NCI-H82 treated with DMSO at 0.1 percent for 48 hours (cell line): ENCODE results near the gene RASSF4.

ENCODE experiments used
- DNase-seq: peaks from one replicate; lab custom pipeline; 2025; ENCODE audit not compliant: unreplicated experiment; lab: John Stamatoyannopoulos, UW

The RASSF4 gene

GRCh38 chr10:44927352-44927751 lies 32.2 kb upstream of the RASSF4 start:
- DNase-seq, result no peak

- no peak for DNase-seq
Measured at GRCh38 chr10:44928462-44928861, 31.1 kb upstream of the RASSF4 start.

- DNase-seq, result no peak
Measured at GRCh38 chr10:44929356-44930255, 30.0 kb upstream of the RASSF4 start.

GRCh38 chr10:44930904-44931620 lies 28.5 kb upstream of the RASSF4 start:
- DNase-seq, result no peak

GRCh38 chr10:44931621-44932516 lies 27.7 kb upstream of the RASSF4 start:
- DNase-seq, result no peak

- DNase-seq, result peak; percentile 4
Measured at GRCh38 chr10:44932517-44933450, 26.8 kb upstream of the RASSF4 start.

- no peak for DNase-seq
Measured at GRCh38 chr10:44933451-44934321, 25.9 kb upstream of the RASSF4 start.

- no peak for DNase-seq
Measured at GRCh38 chr10:44934416-44935200, 25.0 kb upstream of the RASSF4 start.

- DNase-seq, result no peak
Measured at GRCh38 chr10:44935201-44935965, 24.2 kb upstream of the RASSF4 start.

GRCh38 chr10:44935966-44936295 lies 23.7 kb upstream of the RASSF4 start:
- DNase-seq, result no peak

- DNase-seq, result no peak
Measured at GRCh38 chr10:44936314-44936975, 23.2 kb upstream of the RASSF4 start.

GRCh38 chr10:44937196-44938005 lies 22.2 kb upstream of the RASSF4 start:
- no peak for DNase-seq

GRCh38 chr10:44938956-44939355 lies 20.6 kb upstream of the RASSF4 start:
- DNase-seq, result no peak

- no peak for DNase-seq
Measured at GRCh38 chr10:44939691-44940401, 19.8 kb upstream of the RASSF4 start.

- DNase-seq, result no peak
Measured at GRCh38 chr10:44944354-44944753, 15.2 kb upstream of the RASSF4 start.

- no peak for DNase-seq
Measured at GRCh38 chr10:44946205-44946604, 13.4 kb upstream of the RASSF4 start.
